H9 (cell line): ENCODE results near the gene RYR3. TPM values are rescaled to one million over a fixed set of nuclear protein-coding genes. Genes with fewer than 3 reads are reported as not detected.

Experiments
- DNase-seq: peaks from one replicate; pipeline ENCODE4 v3.0.0-alpha.2; 2017
- H2AFZ ChIP-seq: one replicate; pipeline ENCODE4 v1.6.1; 2013; ENCODE audit warnings: mild to moderate bottlenecking, low read length, control low read depth, moderate library complexity
- H2AK5ac ChIP-seq: 2 replicates; pipeline ENCODE4 v1.6.1; 2013; ENCODE audit warnings: low read length, control low read depth, mixed read lengths; ENCODE audit not compliant: insufficient read length
- H2BK120ac ChIP-seq: one replicate; pipeline ENCODE4 v1.6.1; 2013; ENCODE audit warnings: low read depth, mild to moderate bottlenecking, low read length, control low read depth, inconsistent platforms; ENCODE audit not compliant: poor library complexity, severe bottlenecking
- H2BK12ac ChIP-seq: 2 replicates; pipeline ENCODE4 v1.6.1; 2013; ENCODE audit warnings: low read length, control low read depth, mixed read lengths, low read depth; ENCODE audit not compliant: insufficient read length
- H2BK15ac ChIP-seq: 2 replicates; pipeline ENCODE4 v1.6.1; 2013; ENCODE audit warnings: low read depth, low read length, control low read depth
- H2BK20ac ChIP-seq: one replicate; pipeline ENCODE4 v1.6.1; 2013; ENCODE audit warnings: low read depth, mild to moderate bottlenecking, low read length, control low read depth, inconsistent platforms; ENCODE audit not compliant: poor library complexity, severe bottlenecking
- H2BK5ac ChIP-seq: 2 replicates; pipeline ENCODE4 v1.6.1; 2013; ENCODE audit warnings: low read length, control low read depth, mixed read lengths; ENCODE audit not compliant: insufficient read length
- H3K14ac ChIP-seq: 2 replicates; pipeline ENCODE4 v1.6.1; 2013; ENCODE audit warnings: low read length, control low read depth; ENCODE audit not compliant: insufficient read depth
- H3K18ac ChIP-seq: 2 replicates; pipeline ENCODE4 v1.6.1; 2013; ENCODE audit warnings: low read depth, mild to moderate bottlenecking, mixed read lengths, low read length, control low read depth; ENCODE audit not compliant: insufficient read length
- H3K23ac ChIP-seq: 2 replicates; pipeline ENCODE4 v1.6.1; 2013; ENCODE audit warnings: low read length, control low read depth, mixed read lengths, low read depth; ENCODE audit not compliant: insufficient read length
- H3K23me2 ChIP-seq: 2 replicates; pipeline ENCODE4 v1.6.1; 2013; ENCODE audit warnings: low read depth, mild to moderate bottlenecking, mixed read lengths, low read length, control low read depth; ENCODE audit not compliant: insufficient read length, poor library complexity, severe bottlenecking
- H3K27ac ChIP-seq: 2 replicates; pipeline ENCODE4 v1.5.1; 2013; ENCODE audit warnings: low read length, control low read depth, mixed read lengths, low read depth; ENCODE audit not compliant: insufficient read length
- H3K27me3 ChIP-seq: 2 replicates; pipeline ENCODE4 v1.6.1; 2013; ENCODE audit warnings: low read length, control low read depth, inconsistent platforms; ENCODE audit not compliant: insufficient read depth
- H3K4ac ChIP-seq: 2 replicates; pipeline ENCODE4 v1.6.1; 2013; ENCODE audit warnings: low read depth, mild to moderate bottlenecking, control low read depth, inconsistent platforms, low read length, moderate library complexity
- H3K4me1 ChIP-seq: 2 replicates; pipeline ENCODE4 v1.6.1; 2013; ENCODE audit warnings: low read length, control low read depth, inconsistent platforms; ENCODE audit not compliant: insufficient read depth
- H3K4me2 ChIP-seq: 2 replicates; pipeline ENCODE4 v1.6.1; 2013; ENCODE audit warnings: low read length, control low read depth, mixed read lengths; ENCODE audit not compliant: insufficient read length, insufficient read depth
- H3K56ac ChIP-seq: 2 replicates; pipeline ENCODE4 v1.6.1; 2013; ENCODE audit warnings: low read depth, mild to moderate bottlenecking, mixed read lengths, low read length, control low read depth; ENCODE audit not compliant: insufficient read length
- H3K79me1 ChIP-seq: 2 replicates; pipeline ENCODE4 v1.6.1; 2013; ENCODE audit warnings: low read depth, mild to moderate bottlenecking, moderate library complexity, low read length, control low read depth, inconsistent platforms; ENCODE audit not compliant: insufficient read depth, poor library complexity, severe bottlenecking
- H3K79me2 ChIP-seq: 2 replicates; pipeline ENCODE4 v1.6.1; 2013; ENCODE audit warnings: low read length, control low read depth, inconsistent platforms; ENCODE audit not compliant: insufficient read depth
- H3K9ac ChIP-seq: 2 replicates; pipeline ENCODE4 v1.6.1; 2013; ENCODE audit warnings: low read length, control low read depth, mixed read lengths; ENCODE audit not compliant: insufficient read length; ENCODE audit errors: extremely low read depth
- H3K9me3 ChIP-seq: one replicate; pipeline ENCODE4 v1.6.1; 2013; ENCODE audit warnings: low read depth, low read length, inconsistent platforms; ENCODE audit not compliant: control insufficient read depth
- H3T11ph ChIP-seq: one replicate; pipeline ENCODE4 v1.6.1; 2013; ENCODE audit warnings: mild to moderate bottlenecking, low read length, control low read depth, inconsistent platforms
- H4K20me1 ChIP-seq: one replicate; pipeline ENCODE4 v1.6.1; 2013; ENCODE audit not compliant: control insufficient read depth, insufficient read length, insufficient read depth
- H4K5ac ChIP-seq: 2 replicates; pipeline ENCODE4 v1.6.1; 2013; ENCODE audit warnings: low read depth, mild to moderate bottlenecking, mixed read lengths, low read length, control low read depth; ENCODE audit not compliant: insufficient read length
- H4K8ac ChIP-seq: replicated peaks from 2 replicates; pipeline ENCODE4 v1.6.1; 2013; ENCODE audit warnings: low read length, control low read depth, mixed read lengths, low read depth; ENCODE audit not compliant: insufficient read length
- H4K91ac ChIP-seq: 2 replicates; pipeline ENCODE4 v1.6.1; 2013; ENCODE audit warnings: low read depth, mild to moderate bottlenecking, moderate library complexity, mixed read lengths, low read length, control low read depth; ENCODE audit not compliant: insufficient read length
- H3K27ac Mint-ChIP-seq, 3 experiments: 2 replicates in 2 of 3; 3 replicates in 1 of 3; pipeline ENCODE4 v1.8.0; 2020 to 2021; ENCODE audit warnings: mixed read lengths in 3 of 3, mild to moderate bottlenecking in 1 of 3, moderate library complexity in 1 of 3
- H3K27me3 Mint-ChIP-seq: 2 replicates; pipeline ENCODE4 v1.8.0; 2021; ENCODE audit warnings: low read depth, mild to moderate bottlenecking, moderate library complexity, mixed read lengths
- H3K36me3 Mint-ChIP-seq, 3 experiments: 2 replicates in 2 of 3; 3 replicates in 1 of 3; pipeline ENCODE4 v1.8.0; 2020 to 2021; ENCODE audit warnings: low read depth in 3 of 3, mixed read lengths in 3 of 3; ENCODE audit not compliant: insufficient read depth in 1 of 3
- H3K4me1 Mint-ChIP-seq, 2 experiments: 2 replicates each; pipeline ENCODE4 v1.8.0; 2020; ENCODE audit warnings: mixed read lengths in 2 of 2
- H3K4me3 Mint-ChIP-seq, 2 experiments: 2 replicates in 1 of 2; 3 replicates in 1 of 2; pipeline ENCODE4 v1.8.0; 2020 to 2021; ENCODE audit warnings: mild to moderate bottlenecking in 2 of 2, mixed read lengths in 2 of 2, moderate library complexity in 1 of 2
- H3K9me3 Mint-ChIP-seq, 2 experiments: 2 replicates in 1 of 2; 3 replicates in 1 of 2; pipeline ENCODE4 v1.8.0; 2020; ENCODE audit warnings: mild to moderate bottlenecking in 2 of 2, mixed read lengths in 2 of 2, moderate library complexity in 1 of 2
- WGBS: extraction: QIAGEN DNeasy Blood & Tissue Kit; methylation state at CpG from one replicate; pipeline ENCODE4 v1.1.7; 2013; ENCODE audit warnings: missing lambda C conversion rate, low lambda C conversion rate, mixed read lengths; ENCODE audit not compliant: insufficient read length; ENCODE audit errors: extremely low coverage; 5-methylcytosine and 5-hydroxymethylcytosine counted together
- total RNA-seq: library from RNA; stranded (reverse); gene quantifications from 2 replicates; pipeline ENCODE4 v1.2.1, GENCODE V29; 2021
- TF ChIP-seq, protein P1 (sequence below): fragments of 200-600 bp; sonication (generic); conservative IDR thresholded peaks from 3 replicates; pipeline ENCODE4 v1.8.0; 2021; ENCODE audit warnings: antibody characterized with exemption, mild to moderate bottlenecking

Gene RYR3
- total RNA-seq, 1 experiment from 2014 or later, result 0.85 TPM

DNA sequence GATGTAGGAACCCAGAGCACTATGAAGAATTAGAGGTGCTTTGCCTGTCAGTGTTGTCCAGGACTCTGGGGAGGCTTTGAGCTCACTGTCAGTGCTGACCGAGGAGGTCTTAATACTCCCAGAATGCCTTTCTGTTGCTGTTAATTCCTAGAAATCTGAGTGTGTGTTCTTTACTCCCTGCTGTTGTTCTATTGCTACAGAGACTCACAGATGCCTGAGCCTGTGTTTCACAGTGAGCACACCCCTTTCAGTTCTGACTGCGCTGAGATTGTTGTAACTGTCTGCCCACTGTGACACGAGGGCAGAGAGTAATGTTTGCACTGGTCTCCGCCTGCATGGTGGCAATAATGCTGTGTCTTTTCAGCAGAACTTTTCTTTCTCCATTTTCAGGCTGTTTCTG lies 162.9 kb downstream of the RYR3 start:
- Histone ChIP-seq H3T11ph (no peak overlapping the region), H3K79me1 (no peaks in the 10 kb centered on the region), H3K79me2 (no peaks in the 10 kb centered on the region), H4K20me1 (no peaks in the 10 kb centered on the region), H3K23ac (no peak overlapping the region), H3K4me2 (no peak overlapping the region), H2BK5ac (no peak overlapping the region), H2BK15ac (no peak overlapping the region), H3K14ac (no peak overlapping the region), H3K18ac (no peak overlapping the region), H2BK12ac (no peak overlapping the region), H3K4me1 (no peaks in the 10 kb centered on the region; the same call in none of the 2 replicates), H4K8ac (no peak overlapping the region), H2BK120ac (no peak overlapping the region), H3K23me2 (no peaks in the 10 kb centered on the region), H3K4ac (no peak overlapping the region), H2AK5ac (no peak overlapping the region), H3K9me3 (no peaks in the 10 kb centered on the region), H4K5ac (no peak overlapping the region), H2AFZ (no peak overlapping the region), H3K9ac (no peak overlapping the region), H3K56ac (no peak overlapping the region), H4K91ac (no peak overlapping the region), H2BK20ac (no peak overlapping the region), H3K27ac (no peak overlapping the region), H3K27me3 (no peaks in the 10 kb centered on the region; the same call in 1 of the 2 replicates)
- no peaks in the 10 kb centered on the region for H3K4me1 Mint-ChIP-seq
- WGBS, result no CpG with 5 or more reads among the region's 4 CpGs
- peaks cover 2 to 9% (median 4%) of the 10 kb centered on the region in 3 experiments; a peak in 5 of 7 replicates for H3K36me3 Mint-ChIP-seq
- no peak overlapping the region for H3K4me3 Mint-ChIP-seq
- TF ChIP-seq, protein P1, sequence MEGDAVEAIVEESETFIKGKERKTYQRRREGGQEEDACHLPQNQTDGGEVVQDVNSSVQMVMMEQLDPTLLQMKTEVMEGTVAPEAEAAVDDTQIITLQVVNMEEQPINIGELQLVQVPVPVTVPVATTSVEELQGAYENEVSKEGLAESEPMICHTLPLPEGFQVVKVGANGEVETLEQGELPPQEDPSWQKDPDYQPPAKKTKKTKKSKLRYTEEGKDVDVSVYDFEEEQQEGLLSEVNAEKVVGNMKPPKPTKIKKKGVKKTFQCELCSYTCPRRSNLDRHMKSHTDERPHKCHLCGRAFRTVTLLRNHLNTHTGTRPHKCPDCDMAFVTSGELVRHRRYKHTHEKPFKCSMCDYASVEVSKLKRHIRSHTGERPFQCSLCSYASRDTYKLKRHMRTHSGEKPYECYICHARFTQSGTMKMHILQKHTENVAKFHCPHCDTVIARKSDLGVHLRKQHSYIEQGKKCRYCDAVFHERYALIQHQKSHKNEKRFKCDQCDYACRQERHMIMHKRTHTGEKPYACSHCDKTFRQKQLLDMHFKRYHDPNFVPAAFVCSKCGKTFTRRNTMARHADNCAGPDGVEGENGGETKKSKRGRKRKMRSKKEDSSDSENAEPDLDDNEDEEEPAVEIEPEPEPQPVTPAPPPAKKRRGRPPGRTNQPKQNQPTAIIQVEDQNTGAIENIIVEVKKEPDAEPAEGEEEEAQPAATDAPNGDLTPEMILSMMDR, result no peak
- DNase-seq, result no peak
- H3K27me3 Mint-ChIP-seq, result peaks cover 7% of the 10 kb centered on the region; the same call in 1 of the 2 replicates
- peaks cover 11 to 16% of the 10 kb centered on the region in 2 experiments for H3K9me3 Mint-ChIP-seq
- H3K27ac Mint-ChIP-seq, result no peak overlapping the region
